ENCODE measurements around the gene TMBIM1. TPM values are rescaled to one million over a fixed set of nuclear protein-coding genes. Genes with fewer than 3 reads are reported as not detected.

TMBIM1 gene
- total and polyA plus RNA-seq, 12 donors, result 30.9 to 151 (median 110) TPM

DNA sequence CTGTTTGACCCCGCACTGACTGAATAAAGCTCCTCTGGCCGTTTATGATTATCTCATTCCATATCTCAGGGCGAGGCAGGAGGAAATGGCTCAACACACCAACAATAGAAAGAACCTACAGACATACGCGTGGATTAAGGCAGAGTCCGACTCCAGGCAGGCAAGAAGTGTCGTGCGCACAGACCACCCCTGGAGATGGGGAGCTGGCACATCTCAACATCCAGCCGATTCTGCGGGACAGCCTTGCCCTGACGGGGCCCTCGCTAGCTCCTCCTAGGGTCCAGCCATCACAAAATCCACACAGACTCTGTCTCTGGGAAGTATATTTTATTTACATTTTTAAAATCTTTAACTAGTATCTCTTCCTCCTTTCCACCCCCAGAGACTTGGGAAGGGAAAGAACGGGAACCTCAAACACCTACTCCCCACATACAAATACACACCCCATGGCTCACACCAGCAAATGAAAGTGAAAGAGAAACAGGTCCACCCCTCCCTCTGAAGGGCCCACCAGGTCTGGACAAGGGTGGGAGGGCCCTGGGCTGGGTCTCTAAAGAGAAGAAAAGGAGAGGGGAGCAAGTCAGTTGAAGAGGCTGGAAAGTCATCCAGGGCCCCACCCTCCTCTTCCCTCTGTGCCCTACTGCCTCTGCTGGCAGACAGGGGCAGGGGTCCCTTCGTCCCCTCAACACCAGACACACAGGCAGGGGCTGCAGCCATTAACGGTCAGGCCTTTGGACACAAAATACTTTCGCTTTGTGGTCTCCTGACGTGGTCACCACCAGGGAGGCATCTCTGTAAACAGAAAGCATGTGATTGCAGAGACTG, 28.3 kb downstream of the TMBIM1 start:
- Histone ChIP-seq H3K27me3 (no peaks in the 10 kb centered on the region), H3K36me3 (peaks cover 0 to 62% (median 45%) of the 10 kb centered on the region in 9 donors), H3K27ac (peak overlapping the region in 3 of 10 donors; percentile 21 to 95 (median 60)), H3K4me1 (peaks cover 27 to 75% (median 53%) of the 10 kb centered on the region in 9 donors), H3K9me3 (no peaks in the 10 kb centered on the region), H3K4me3 (no peak overlapping the region)
- ATAC-seq, result no peak
- intact Hi-C loops (cut with DNase I), result loop anchor here in 1 of 10 donors (5.0 kb wide), 1 partner anchor 47 kb away; the partner anchor contains the start of gene ARPC2
- TF ChIP-seq CTCF (IDR thresholded peaks at IDR 0.05), result no peak
- no peak for DNase-seq
- WGBS, 2 donors, result 73 to 79% methylated on average over 17 of the region's 17 CpGs

DNA sequence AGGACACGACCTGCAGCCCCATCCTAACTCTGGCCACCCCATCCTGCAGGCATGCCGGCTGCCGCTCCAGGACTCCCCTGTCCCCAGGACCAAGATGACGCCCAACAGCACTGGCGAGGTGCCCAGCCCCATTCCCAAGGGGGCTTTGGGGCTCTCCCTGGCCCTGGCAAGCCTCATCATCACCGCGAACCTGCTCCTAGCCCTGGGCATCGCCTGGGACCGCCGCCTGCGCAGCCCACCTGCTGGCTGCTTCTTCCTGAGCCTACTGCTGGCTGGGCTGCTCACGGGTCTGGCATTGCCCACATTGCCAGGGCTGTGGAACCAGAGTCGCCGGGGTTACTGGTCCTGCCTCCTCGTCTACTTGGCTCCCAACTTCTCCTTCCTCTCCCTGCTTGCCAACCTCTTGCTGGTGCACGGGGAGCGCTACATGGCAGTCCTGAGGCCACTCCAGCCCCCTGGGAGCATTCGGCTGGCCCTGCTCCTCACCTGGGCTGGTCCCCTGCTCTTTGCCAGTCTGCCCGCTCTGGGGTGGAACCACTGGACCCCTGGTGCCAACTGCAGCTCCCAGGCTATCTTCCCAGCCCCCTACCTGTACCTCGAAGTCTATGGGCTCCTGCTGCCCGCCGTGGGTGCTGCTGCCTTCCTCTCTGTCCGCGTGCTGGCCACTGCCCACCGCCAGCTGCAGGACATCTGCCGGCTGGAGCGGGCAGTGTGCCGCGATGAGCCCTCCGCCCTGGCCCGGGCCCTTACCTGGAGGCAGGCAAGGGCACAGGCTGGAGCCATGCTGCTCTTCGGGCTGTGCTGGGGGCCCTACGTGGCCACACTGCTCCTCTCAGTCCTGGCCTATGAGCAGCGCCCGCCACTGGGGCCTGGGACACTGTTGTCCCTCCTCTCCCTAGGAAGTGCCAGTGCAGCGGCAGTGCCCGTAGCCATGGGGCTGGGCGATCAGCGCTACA, 29.4 kb downstream of the TMBIM1 start:
- intact Hi-C loops (cut with DNase I), result loop anchor here in 1 of 10 donors (5.0 kb wide), 1 partner anchor 46 kb away; the partner anchor contains the start of gene ARPC2
- Histone ChIP-seq H3K9me3 (no peaks in the 10 kb centered on the region), H3K4me1 (peaks cover 31 to 75% (median 57%) of the 10 kb centered on the region in 9 donors), H3K27ac (peak overlapping the region in 6 of 10 donors; percentile 15 to 95 (median 87)), H3K4me3 (no peak overlapping the region), H3K27me3 (no peaks in the 10 kb centered on the region), H3K36me3 (peaks cover 0 to 55% (median 45%) of the 10 kb centered on the region in 9 donors)
- peak in 1 of 2 donors; percentile 50 for DNase-seq
- no peak for ATAC-seq
- no peak for TF ChIP-seq CTCF (IDR thresholded peaks at IDR 0.05)
- 87 to 89% methylated on average over 39 of the region's 39 CpGs for WGBS, 2 donors

DNA sequence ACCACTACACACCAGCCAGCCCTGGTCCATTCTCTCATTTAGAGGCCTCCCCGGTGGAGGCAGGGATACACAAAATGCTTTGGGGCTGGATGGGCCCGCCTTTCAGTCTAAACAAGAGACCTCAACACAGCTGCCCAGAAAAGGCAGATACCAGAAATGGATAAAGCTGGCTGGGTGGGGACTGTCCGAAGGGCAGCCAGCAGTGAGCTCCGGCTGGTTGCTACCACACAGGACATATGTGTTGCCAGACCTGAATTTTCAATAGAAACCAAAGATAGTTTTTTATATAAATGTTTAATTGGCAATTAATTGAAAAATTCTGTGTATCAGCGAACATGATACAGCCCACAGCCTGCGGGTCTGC, 30.1 kb downstream of the TMBIM1 start:
- no peaks in the 10 kb centered on the region for H3K9me3 ChIP-seq
- H3K27me3 ChIP-seq, result no peaks in the 10 kb centered on the region
- peaks cover 0 to 49% (median 38%) of the 10 kb centered on the region in 9 donors for H3K36me3 ChIP-seq
- intact Hi-C loops (cut with DNase I), result loop anchor here in 1 of 10 donors (5.0 kb wide), 1 partner anchor 45 kb away; the partner anchor contains the start of gene ARPC2
- ATAC-seq, result no peak
- no peak for TF ChIP-seq CTCF (IDR thresholded peaks at IDR 0.05)
- peaks cover 34 to 75% (median 61%) of the 10 kb centered on the region in 9 donors for H3K4me1 ChIP-seq
- WGBS, 2 donors, result 82 to 88% methylated on average over 6 of the region's 6 CpGs
- H3K27ac ChIP-seq, result peak overlapping the region in 7 of 10 donors; percentile 75 to 95 (median 87)
- H3K4me3 ChIP-seq, result no peak overlapping the region
- DNase-seq, result no peak
